HG02884 (cell line): ENCODE data around the gene KLHL29.

Experiments used
- ATAC-seq: cut with Tn5 transposase; IDR thresholded peaks from one replicate; pipeline ENCODE4 v1.9.1; 2021; ENCODE audit warnings: mild to moderate bottlenecking, moderate library complexity; ENCODE audit not compliant: unreplicated experiment

Gene KLHL29

GRCh38 chr2:23622466-23622865 is 237.5 kb downstream of the KLHL29 start:
- ATAC-seq = no peak

GRCh38 chr2:23622966-23623675 is 238.1 kb downstream of the KLHL29 start:
- ATAC-seq = no peak

GRCh38 chr2:23624378-23624777 is 239.4 kb downstream of the KLHL29 start:
- no peak for ATAC-seq

GRCh38 chr2:23624915-23625314 is 239.9 kb downstream of the KLHL29 start:
- no peak for ATAC-seq

GRCh38 chr2:23625726-23626125 is 240.7 kb downstream of the KLHL29 start:
- ATAC-seq = no peak

- no peak for ATAC-seq
Observed at GRCh38 chr2:23626701-23627230, 241.8 kb downstream of the KLHL29 start.

- no peak for ATAC-seq
Observed at GRCh38 chr2:23627236-23628009, 242.4 kb downstream of the KLHL29 start.

- ATAC-seq = no peak
Observed at GRCh38 chr2:23628926-23629771, 244.2 kb downstream of the KLHL29 start.

GRCh38 chr2:23629772-23630480 is 244.9 kb downstream of the KLHL29 start:
- ATAC-seq = no peak

- no peak for ATAC-seq
Observed at GRCh38 chr2:23630961-23631360, 246.0 kb downstream of the KLHL29 start.

GRCh38 chr2:23631389-23631788 is 246.4 kb downstream of the KLHL29 start:
- ATAC-seq = no peak

- no peak for ATAC-seq
Observed at GRCh38 chr2:23632386-23632785, 247.4 kb downstream of the KLHL29 start.

- no peak for ATAC-seq
Observed at GRCh38 chr2:23632831-23633395, 247.9 kb downstream of the KLHL29 start.

- no peak for ATAC-seq
Observed at GRCh38 chr2:23633966-23634365, 249.0 kb downstream of the KLHL29 start.

- ATAC-seq = no peak
Observed at GRCh38 chr2:23635442-23636340, 250.7 kb downstream of the KLHL29 start.

- ATAC-seq = no peak
Observed at GRCh38 chr2:23636426-23636825, 251.4 kb downstream of the KLHL29 start.

GRCh38 chr2:23637011-23637778 is 252.2 kb downstream of the KLHL29 start:
- ATAC-seq = no peak

- ATAC-seq = no peak
Observed at GRCh38 chr2:23639406-23639982, 254.5 kb downstream of the KLHL29 start.
